BE2C (cell line): Measurements from ENCODE around the gene SNX18.

Experiments used
- DNase-seq: peaks from one replicate; pipeline ENCODE4 v3.0.0-alpha.2; 2020
- H3K27me3 ChIP-seq: fragments of 250-450 bp; sonication (Bioruptor Pico); 2 replicates; pipeline ENCODE4 v1.5.1; 2020; ENCODE audit warnings: mild to moderate bottlenecking
- H3K36me3 ChIP-seq: fragments of 250-450 bp; sonication (Bioruptor Pico); 2 replicates; pipeline ENCODE4 v1.5.1; 2020; ENCODE audit warnings: mild to moderate bottlenecking
- H3K4me1 ChIP-seq: fragments of 250-450 bp; sonication (Bioruptor Pico); 2 replicates; pipeline ENCODE4 v1.5.1; 2020
- H3K4me3 ChIP-seq: 2 replicates; pipeline ENCODE4 v1.5.1; 2011; ENCODE audit warnings: low read depth, low read length
- H3K9me3 ChIP-seq: fragments of 250-450 bp; sonication (Bioruptor Pico); 2 replicates; pipeline ENCODE4 v1.5.1; 2020
- CTCF ChIP-seq: IDR thresholded peaks from 2 replicates; pipeline ENCODE4 v1.5.1; 2012; ENCODE audit warnings: mild to moderate bottlenecking, low read depth, low read length

SNX18 gene

GRCh38 chr5:54589786-54590185, 72.2 kb downstream of the SNX18 start:
- no peak for TF ChIP-seq CTCF
- H3K4me3 ChIP-seq: no peak overlapping the region
- H3K27me3 ChIP-seq: no peaks in the 10 kb centered on the region
- H3K9me3 ChIP-seq: no peaks in the 10 kb centered on the region
- no peaks in the 10 kb centered on the region for H3K4me1 ChIP-seq
- H3K36me3 ChIP-seq: no peaks in the 10 kb centered on the region
- DNase-seq: no peak

GRCh38 chr5:54590824-54591223, 73.3 kb downstream of the SNX18 start:
- H3K4me3 ChIP-seq: no peak overlapping the region
- H3K27me3 ChIP-seq: no peaks in the 10 kb centered on the region
- H3K36me3 ChIP-seq: no peaks in the 10 kb centered on the region
- no peaks in the 10 kb centered on the region for H3K9me3 ChIP-seq
- no peak for TF ChIP-seq CTCF
- no peak for DNase-seq
- no peaks in the 10 kb centered on the region for H3K4me1 ChIP-seq

- DNase-seq: no peak
- Histone ChIP-seq H3K9me3 (no peaks in the 10 kb centered on the region), H3K4me3 (no peak overlapping the region), H3K36me3 (no peaks in the 10 kb centered on the region), H3K4me1 (no peaks in the 10 kb centered on the region), H3K27me3 (no peaks in the 10 kb centered on the region)
- no peak for TF ChIP-seq CTCF
These were observed 76.2 kb downstream of the SNX18 start for GRCh38 chr5:54593779-54594178.

- Histone ChIP-seq H3K4me1 (no peaks in the 10 kb centered on the region), H3K4me3 (no peak overlapping the region), H3K36me3 (no peaks in the 10 kb centered on the region), H3K27me3 (no peaks in the 10 kb centered on the region), H3K9me3 (no peaks in the 10 kb centered on the region)
- no peak for DNase-seq
- TF ChIP-seq CTCF: no peak
These were observed 76.6 kb downstream of the SNX18 start for GRCh38 chr5:54594181-54594580.

GRCh38 chr5:54595721-54596120, 78.2 kb downstream of the SNX18 start:
- no peak for DNase-seq
- H3K4me1 ChIP-seq: no peaks in the 10 kb centered on the region
- no peak overlapping the region for H3K4me3 ChIP-seq
- H3K36me3 ChIP-seq: no peaks in the 10 kb centered on the region
- no peaks in the 10 kb centered on the region for H3K9me3 ChIP-seq
- no peak for TF ChIP-seq CTCF
- no peaks in the 10 kb centered on the region for H3K27me3 ChIP-seq
